Dermis microvascular lymphatic vessel endothelial cell (primary cell): ENCODE data around the gene TMPRSS6. TPM values are rescaled to one million over a fixed set of nuclear protein-coding genes. Genes with fewer than 3 reads are reported as not detected.

Experiments
- DNase-seq, 2 donors: peaks; one replicate each; pipeline versions ENCODE4 v3.0.0 to v3.0.0-alpha.2; 2010; ENCODE audit warnings: low read depth in 2 of 2
- total RNA-seq: library from RNA; depleted of rRNA; stranded (reverse); fragments of >200 nt; gene quantifications from 2 replicates; pipeline ENCODE4 v1.2.1, GENCODE V29; 2014

Gene TMPRSS6
- total RNA-seq, result not detected in 2 replicates

DNA sequence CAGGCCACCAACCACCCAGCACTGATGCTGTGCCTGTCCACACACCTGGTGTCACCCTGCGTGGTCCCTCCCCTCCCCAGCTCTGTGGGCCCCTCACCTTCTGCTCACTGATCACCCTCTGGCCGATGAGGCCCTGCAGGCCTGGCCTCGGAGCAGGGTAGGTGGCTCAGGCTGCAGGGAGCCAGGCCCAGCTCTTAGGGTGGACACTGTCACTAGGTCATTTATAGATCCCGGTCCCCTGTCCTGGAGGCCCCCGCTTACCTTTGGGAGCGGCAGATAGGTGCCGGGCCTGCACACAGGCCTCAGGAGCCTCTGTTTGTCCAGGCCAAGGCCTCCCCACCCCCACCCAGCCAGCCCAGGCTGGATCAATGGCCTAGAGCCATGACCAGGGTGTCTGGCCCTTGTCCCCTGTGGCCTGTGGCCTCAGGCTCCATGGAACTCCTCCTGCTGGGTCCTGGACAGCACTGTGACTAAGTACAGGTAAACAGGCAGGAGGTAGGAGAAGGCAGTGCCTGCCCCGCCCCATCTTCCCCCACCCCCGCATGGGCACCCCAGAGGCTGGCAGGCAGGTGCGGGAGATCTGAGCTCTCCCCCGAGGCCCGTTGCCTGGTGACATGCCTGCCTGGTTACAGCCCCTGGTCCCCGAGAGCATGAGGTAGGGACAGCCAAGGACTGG, at the start of gene TMPRSS6:
Gene TMPRSS6, minus strand, starts transcription at position 472 of the 676 bp plus-strand sequence. CDS start 6,296 bp downstream, outside the sequence.
- no peak for DNase-seq

DNA sequence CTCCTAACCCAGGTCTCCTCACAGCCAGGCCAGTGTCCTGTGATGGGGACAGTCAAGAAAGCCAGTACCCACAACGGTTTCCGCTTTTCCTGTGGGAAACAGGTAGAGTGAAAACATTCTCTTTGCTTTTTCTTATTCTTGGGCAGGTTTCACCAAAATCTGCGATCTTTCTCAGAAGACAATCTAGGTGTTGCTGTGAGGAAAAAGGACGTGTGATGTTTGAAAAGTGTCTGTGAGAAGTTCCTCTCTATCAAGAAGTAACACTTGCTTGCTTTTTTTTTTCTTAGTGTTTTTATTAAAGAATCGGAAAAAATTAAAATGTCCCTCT, 49.4 kb upstream of the TMPRSS6 start:
- no peak for DNase-seq

DNA sequence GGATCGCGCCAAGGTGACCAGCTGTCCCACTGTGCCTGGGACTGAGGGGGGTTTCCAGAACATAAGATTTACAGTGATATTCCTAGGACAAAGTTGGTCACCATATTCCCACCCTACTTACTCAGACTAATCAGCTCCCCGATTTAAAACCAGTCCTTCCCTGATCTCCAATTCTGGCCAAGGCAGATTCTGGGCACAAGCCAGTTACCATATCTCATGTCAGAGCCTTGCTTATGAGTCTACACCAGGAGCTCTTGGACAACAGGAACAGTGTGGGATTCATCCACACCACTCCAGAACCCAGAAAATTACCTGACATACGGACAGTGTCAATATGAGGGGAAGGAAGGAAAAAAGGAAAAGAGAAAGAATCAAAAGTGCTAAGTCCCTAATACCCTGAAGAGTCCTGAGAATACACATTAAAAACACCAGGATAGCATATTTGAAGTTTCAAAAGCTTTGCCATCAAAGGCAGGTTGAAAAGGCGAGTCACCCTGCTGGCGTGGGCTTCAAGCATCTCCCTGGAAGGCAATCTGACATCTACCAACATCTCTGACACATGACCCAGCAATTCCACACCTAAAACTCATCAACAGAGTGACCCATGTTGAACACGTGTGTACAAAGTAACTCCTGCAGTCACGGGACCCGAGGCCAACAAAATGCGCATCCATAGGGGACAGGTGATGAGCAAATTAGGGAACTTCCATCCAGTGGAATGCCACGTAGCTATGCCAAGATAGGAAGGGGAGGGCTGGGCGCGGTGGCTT, 48.2 kb upstream of the TMPRSS6 start:
- no peak for DNase-seq

DNA sequence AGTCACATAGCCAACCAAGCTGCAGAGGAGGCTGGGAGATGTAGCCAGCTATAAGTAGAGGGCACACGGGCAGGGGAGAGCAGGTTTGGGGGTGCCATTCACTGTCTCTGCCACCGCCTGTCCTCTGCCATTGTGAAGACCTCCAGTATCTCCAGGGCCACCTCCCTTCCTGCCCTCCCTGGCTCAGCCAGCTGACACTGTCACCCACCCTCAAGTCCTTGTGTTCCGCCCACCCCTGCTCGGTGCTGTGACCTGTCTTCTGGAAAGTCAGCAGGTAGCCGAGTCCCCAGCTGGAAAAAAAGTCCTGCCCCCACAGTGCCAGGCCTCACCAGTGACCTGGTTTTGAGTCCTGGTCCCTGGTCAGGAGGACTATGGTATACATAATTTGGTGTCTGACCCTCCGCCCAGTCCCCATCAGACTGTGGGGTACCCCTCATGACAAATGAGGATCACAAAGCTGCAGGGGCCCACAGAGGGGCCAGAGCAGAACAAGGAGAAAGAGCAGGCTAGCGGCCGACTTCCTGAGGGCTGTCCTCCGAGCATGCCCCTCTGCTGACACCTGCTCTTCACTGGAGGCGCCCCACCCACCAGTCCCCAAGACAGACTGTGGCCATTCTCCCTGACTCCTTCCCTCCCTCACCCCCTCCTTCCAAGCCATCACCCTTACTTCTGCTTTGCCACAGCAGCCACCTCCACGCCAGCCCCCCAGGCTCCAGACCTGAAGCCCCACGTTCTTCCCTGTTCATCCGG, 47.3 kb upstream of the TMPRSS6 start:
- no peak for DNase-seq

DNA sequence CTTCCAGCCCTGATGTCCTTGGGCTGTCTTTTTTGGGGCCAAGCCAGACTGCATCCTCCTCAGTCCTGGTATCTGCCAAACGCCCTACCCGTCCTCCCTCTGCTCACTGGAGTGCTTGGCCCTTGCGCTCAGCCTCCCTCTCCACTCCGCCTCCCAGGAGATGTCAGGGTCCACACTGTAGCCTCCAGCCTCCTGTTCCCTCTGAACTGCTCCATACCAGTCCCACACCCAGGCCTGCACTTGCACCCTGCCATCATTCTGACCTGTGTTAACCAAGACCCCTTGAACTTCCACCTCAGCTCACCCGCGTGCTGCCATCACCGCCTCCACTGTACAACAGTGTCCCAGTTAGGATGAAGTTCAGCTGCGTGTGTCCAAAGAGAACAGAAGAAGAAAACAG, 46.5 kb upstream of the TMPRSS6 start:
- DNase-seq, result no peak

DNA sequence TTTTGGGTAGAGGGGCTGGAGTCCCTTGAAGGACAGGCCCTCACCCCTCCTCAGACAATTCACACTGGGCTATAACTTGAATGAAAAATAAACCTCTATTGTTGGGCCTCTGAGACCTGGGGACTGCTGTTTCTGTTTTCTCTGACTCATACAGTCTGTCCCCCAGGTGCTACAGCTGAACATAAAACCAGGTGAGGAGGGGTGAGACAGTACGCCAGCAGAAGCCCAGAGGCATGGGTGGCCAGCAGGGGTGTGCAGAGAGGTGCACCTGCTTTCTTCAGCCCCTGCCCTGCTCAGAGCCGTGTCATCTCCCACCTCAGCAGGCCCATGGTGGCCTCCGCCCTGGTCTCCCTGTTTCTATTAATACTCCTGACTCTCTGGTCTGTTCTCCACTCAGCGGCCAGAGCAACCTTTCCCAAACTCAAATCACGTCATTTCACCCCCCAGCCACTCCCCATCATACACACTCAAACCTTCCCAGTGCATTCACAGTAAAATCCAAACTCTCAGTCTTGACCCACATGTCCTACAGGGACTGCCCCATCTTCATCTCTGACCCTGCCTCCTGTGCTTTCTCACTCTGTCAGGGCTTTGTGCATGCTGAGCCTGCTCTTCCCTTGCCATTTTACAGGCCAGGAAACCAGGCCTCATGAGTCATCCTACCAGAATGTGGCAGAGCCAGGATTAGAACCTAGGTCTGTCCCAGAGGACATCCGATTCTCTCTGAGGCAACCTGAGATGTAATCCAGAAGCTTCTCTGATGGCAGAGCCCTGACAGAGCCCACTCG, 45.6 kb upstream of the TMPRSS6 start:
- DNase-seq, result no peak

DNA sequence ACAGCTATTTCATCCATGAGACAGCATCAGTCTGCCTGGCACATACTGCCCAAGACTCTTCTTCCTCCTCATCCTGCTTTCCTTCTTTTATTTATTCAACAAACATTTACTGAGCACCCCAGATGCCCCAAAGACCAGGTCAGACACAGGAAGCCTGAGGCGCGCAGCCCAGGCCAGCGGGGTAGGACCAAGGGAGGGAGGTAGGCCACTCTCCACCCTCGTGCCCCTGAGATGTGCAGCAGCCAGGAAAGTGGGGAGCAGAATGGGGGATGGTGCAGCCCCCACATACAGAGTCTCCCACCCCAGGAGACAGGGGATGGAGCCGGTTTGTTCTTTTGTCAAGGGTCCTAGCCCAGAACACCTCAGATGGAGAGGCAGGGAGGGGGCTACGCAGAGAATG, 44.4 kb upstream of the TMPRSS6 start:
- DNase-seq, result no peak

DNA sequence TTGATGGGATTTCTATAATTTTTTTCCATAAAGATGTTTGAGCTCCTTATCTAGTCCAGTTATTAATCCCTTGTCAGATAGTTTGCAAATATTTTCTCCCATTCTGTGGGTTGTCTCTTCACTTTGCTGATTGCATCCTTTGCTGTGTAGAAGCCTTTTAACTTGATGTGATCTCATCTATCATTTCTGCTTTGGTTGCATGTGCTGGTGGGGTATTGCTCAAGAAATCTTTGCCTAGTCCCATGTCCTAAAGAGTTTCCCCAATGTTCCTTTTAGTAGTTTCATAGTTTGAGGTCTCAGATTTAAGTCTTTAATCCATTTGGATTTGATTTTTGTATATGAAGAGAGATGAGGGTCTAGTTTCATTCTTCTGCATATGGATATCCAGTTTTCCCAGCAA, 41.9 kb upstream of the TMPRSS6 start:
- no peak for DNase-seq

DNA sequence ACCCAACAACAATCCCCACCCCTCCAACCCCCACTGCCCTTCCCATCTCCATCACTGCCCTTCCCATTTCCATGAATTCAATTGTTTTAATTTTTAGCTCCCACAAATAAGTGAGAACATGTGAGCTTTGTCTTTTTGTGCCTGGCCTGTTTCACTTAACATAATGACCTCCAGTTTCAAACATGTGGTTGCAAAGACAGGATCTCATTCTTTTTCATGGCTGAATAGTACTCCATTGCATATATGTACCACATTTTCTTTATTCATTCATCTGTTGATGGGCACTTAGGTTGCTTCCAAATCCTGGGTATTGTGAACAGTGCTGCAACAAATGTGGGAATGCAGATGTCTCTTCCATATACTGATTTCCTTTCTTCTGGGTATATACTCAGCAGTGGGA, 41.2 kb upstream of the TMPRSS6 start:
- no peak for DNase-seq

DNA sequence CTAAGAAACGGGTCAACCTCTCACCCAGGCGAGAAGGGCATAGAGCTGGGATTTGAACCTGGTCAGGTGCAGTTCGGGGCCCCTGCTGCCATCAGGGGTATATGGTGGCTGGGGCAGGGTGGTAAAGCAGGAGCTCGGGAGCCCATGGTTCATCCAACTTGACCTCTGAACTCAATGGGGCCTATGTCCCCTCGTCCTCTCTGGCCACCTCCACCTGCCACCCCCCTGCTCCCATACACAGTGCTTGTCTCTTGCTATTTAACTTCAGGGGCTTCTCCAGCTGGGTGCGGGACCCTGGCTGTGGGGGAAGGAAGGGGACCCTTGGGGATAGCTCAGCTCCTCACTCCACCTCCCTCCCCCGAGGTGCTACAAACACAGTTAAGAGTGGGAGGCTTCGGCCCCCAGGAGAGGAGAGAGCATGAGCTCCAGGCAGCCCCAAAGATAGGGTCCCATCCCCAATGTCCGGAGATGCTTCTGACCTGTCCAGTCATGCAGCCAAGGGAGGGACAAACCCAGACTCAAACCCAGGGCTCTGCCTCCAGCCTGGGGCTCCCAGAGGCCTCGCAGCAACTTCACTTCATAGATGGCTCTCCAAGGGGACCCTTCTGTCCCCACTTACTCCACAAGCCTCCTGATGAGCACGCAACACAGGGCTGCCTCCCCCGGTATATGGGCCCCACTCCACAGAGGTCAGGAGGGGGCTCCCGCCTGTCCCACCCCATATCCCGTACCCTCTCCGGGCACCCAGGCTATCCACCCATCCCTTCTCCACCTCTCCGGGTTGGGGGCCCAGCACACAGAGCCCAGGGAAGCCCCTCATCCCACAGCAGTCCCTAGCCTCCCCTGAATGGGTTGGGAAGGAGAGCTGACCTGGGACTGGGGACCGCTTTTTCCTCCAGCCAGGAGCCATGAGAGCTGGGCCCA, 39.5 kb upstream of the TMPRSS6 start:
- no peak for DNase-seq

DNA sequence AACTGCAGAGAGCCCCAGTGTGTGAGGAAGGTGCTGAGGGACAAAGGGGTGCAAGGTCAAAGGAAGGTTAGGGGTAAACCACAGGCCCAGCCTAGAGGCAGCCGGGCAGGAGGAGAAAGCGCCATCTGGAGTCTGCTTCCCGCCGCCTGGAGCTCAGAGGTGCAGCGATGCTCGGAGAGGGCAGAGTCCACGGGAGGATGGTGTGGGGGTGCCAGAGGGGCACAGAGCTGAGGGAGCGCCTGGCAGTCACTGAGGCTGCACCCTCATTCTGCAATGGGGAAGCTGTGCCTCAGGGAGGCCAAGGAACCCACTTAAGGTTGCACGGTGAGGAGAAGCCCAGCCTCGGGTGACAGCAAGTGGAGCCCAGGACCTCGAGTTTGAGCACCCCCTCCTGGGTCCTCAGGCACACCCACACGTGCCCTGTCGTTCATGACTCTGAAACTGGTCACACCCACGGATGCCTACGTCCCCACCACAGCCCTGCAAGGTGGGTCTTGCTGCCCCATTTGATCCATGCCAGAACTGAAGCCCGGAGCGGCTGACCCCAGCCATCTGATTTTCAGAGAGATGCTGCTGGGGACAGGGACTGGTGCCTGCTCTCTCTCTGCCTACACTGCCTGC, 38.6 kb upstream of the TMPRSS6 start:
- DNase-seq, result no peak

DNA sequence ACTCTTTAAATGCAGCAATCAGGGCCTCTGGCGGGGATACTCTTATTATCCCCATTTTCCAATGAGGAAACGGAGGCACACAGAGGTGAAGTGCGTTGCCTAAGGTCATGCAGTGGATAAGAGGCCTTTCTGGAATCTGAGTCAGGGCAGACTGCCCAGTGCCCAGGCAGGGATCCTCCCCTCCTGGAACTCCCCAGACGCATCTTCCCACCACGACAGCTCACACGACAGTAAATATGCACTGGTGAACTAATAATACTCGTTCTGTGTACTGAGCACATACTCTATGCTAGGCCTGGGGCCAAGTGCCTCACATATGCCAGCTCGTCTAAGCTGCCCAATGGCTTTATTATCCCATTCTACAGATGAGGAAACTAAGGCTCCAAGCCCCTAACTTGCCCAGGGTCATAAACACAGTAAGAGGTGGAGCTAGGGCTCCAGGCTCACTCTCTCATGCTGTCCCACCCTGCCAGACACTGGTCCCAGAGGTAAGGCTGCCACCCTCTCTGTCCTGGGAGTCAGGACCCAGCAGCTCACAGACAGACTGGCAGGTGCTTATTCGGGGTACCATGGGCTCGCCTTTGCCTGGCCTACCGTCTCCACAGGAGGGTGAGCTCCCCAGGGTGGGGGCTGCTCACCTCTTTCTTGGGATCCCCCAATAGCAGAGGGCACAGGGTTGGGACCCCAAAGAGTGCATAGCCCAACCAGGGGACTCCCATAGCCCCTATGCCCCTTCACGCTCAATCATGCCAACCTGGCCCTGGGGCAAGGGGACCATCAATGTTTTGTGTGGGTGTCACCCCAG, 37.9 kb upstream of the TMPRSS6 start:
- DNase-seq, result no peak

DNA sequence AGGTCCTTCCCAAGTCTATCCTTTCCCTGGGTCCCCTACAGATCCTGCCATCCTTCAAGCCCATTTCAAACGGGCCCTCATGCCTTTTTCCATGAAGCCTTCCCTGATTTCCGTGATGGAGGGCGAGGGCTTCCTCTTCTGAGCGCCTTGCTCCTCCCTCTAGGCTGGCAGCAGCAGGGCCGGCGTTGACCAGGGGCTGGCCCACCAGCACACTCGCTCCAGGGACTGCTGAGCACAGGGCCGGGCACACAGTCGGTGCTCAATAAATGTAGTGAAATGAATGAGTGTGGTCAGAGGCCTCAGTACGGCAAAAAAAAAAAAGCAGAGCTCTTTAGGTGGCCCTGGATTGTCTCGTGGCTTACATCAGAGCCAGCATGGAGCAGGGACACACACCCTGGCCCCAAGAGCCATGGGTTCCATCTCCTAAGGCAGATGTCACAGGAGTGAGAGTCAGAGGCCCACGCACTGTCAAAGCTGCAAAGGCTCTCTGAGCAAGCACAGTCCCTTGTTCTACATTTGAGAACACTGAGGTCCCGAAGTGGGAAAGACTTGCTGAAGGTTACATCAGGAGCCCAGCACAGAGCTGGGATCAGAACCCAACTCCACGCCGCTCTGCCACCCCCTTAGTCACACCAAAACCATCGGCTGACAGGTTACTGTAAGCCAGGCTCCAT, 37.1 kb upstream of the TMPRSS6 start:
- no peak for DNase-seq

DNA sequence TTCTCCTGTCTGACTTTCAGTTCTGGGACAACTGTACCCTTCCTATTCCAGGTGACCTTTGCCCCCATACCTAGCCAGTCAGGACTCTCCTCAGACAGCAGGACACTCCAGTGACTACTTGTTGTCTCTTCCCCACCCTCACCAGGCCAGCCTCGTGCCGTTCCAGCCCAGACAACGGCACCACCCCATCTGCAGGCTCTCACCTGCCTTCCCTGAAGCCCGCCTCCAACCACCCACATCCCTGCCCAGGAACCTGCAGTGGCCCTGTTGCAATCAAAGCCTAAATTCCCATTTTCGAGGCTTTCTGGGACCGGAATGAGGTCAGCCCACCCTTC, 36.5 kb upstream of the TMPRSS6 start:
- DNase-seq, result no peak

DNA sequence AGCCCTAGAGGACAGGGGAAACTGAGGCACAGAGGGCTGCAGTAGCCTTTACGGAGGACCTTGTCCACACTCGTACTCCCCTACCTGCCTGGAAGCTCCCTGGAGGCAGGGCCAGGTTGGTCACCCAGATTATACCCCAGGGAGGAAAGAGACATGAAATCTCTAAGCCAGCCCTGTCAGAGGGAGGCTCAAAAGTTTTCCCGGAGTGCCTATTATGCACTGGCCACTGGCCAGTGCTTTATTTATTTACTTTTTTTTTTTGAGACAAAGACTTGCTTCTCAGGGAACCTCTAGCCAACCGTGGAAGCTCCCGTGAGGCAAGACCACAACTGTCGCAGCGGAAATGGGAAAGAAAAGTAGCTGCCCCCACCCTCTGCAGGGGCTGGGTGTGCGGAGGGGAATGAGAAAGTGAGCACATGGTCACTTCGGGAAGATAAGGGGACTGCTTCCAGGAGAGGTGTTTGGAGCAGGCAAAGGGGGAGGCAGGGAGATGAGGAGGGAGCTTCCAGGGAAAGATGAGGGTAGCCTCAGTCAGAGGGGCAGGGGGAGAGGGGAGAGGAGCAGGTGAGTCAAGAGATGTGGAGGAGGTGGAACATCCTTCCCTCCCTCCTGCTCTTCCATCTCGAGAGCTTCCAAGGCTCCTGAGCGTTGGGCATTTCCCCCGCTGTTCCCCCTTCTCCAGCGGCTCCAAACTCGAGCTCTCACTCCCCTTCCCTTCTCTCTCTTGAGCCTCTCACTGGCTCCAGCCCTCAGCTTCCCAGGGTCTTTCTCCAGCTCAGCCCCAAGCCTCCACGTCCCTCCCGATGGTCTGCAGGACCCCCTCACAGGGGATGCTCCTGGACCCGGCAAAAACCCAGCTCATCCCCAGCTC, 35.9 kb upstream of the TMPRSS6 start:
- no peak for DNase-seq

DNA sequence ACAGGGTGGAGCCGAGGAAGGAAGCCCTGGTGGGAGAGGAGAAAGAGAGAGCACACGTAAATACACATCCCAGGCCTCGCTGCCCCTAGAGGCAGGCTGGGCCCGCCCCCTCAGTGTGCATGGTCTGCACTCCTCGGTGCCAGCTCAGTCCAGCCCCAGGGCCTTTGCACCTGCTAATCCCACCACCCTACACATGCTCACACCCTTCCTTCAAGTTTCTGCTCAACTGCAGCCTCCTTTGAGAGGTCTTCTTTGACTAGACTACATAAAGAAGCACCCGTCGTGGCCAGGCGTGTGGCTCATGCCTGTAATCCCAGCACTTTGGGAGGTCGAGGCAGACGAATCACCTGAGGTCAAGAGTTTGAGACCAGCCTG, 34.7 kb upstream of the TMPRSS6 start:
- no peak for DNase-seq

DNA sequence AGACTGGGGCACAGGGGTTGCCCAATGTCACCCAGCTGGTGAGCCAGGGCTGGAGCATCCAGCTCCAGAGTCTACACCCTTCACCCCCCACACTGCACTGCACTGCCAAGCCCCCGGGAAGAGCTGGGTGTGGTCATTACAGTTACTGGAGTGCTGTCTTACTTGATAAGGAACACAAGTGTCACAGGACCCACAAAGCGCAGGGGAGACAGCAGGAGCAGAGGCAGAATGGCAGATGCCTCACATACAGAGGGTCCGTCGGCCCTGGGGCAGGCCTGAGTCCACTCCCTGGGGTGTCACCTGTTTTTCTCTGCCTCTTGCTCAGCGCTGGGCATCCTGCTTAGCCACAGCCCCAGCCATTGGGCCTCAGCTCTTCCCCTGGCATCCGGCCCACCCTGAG, 32.5 kb upstream of the TMPRSS6 start:
- DNase-seq, result no peak

DNA sequence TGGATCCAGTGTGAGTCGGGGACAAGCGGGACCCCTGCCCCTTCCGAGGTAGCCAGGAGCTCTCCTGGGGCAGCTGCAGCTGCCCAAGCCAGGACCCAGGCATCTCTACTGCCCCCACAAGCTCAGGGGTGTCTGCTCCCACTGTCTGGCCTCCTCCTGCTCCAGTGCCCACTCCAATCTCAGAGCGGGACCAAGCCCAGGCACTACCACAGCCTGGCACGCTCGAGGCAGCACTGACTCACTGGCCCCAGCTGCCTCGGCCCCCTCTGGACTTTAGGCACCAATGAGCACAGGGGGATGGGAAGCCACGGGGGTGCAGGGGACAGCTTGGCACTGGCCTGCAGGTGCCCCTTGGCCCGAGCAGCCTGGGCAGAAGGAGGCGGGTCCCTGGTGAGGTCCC, 32.0 kb upstream of the TMPRSS6 start:
- DNase-seq, result no peak
